Dermis blood vessel endothelial cell (primary cell): ENCODE results near the gene CTIF. TPM values are rescaled to one million over a fixed set of nuclear protein-coding genes. Genes with fewer than 3 reads are reported as not detected.
A peak's percentile ranks its signal among the peaks of the same experiment; 100 is the strongest.
"Not testable (repeated sequence)": the region's sequence is repeated elsewhere in the genome, so short reads cannot be mapped to it uniquely, and the experiment has no call there.

ENCODE experiments used
- DNase-seq: peaks from one replicate; pipeline ENCODE4 v3.0.0; 2010
- total RNA-seq: library from RNA; depleted of rRNA; stranded (reverse); fragments of >200 nt; gene quantifications from 2 replicates; pipeline ENCODE4 v1.2.3, GENCODE V29; 2014

CTIF gene
- total RNA-seq, 1 donor from 2014 or later: 18.0 TPM

GRCh38 chr18:48711651-48712486, 173.0 kb downstream of the CTIF start:
- peak; percentile 63 for DNase-seq

- peak; percentile 74 for DNase-seq
Measured at GRCh38 chr18:48713309-48713708, 174.5 kb downstream of the CTIF start.

DNA sequence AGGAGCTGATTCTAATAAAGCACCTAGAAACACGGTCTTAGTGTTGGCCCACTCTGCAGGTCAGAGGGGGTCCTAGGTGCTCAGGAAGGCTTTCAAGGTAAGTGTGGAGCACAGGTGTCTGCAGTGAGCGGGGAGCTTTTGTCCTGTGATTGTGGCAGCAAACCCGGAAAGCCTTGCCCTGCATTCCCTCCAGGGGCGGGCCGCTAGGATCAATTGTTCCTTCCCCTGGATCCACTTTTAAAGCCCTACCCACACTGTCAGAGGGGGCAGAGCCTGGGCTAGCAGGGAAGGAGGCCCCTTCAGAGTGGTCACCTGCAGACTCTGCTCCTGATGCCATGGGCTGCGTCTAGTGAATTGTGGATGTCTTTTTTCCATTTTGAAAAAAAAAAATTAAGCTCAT, 176.0 kb downstream of the CTIF start:
- DNase-seq: no peak

- no peak for DNase-seq
Measured at GRCh38 chr18:48715711-48716361, 177.0 kb downstream of the CTIF start.

GRCh38 chr18:48717227-48717626, 178.4 kb downstream of the CTIF start:
- DNase-seq: not testable (repeated sequence)

DNA sequence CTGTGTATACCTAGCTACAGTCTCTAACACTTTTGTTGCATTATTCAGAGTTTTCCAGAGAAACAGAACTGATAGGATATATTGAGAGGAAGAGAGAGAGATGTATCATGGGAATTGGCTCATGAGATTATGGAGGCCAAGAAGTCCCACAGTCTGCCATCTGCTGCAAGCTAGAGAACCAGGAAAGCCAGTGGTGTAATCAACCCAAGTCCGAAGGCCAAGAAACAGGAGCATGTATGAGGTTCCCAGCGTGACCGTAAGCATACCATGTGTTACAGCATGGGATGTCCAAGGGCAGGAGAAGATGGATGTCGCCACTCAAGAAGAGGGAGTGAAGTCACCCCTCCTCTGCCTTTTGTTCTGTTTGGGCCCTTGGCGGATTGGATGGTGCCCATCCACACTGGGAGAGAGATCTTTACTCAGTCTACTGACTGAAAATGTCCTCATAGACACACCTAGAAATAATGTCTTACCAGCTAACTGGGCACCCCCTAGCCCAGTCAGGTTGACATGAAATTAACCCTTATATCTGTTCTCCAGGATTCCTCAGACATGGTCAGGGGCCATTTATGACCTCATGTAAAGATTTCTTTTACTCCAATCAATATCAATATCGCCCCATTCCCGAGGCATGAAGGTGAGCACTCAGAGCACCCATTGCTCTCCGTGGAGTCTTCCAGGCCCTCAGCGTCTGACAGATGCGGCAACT, 179.6 kb downstream of the CTIF start:
- DNase-seq: no peak

DNA sequence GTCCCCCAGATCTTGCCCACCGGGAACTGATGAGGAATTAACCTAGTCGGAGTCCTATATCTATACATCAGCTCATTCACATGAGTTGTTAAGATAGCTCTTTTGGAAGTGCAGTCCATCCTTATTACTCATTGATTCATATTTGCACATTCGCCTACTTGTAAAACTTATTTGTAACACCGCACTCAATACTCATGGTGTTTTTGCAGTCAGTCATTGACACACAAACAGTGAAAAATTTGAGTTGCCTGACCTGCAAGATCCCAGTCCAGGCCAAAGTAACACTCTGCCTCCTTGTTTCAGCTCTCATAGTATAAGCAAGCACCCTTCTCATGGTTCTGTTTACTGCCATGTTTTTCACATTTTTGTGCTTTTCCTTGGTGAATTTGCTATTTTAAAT, 180.6 kb downstream of the CTIF start:
- DNase-seq: no peak

DNA sequence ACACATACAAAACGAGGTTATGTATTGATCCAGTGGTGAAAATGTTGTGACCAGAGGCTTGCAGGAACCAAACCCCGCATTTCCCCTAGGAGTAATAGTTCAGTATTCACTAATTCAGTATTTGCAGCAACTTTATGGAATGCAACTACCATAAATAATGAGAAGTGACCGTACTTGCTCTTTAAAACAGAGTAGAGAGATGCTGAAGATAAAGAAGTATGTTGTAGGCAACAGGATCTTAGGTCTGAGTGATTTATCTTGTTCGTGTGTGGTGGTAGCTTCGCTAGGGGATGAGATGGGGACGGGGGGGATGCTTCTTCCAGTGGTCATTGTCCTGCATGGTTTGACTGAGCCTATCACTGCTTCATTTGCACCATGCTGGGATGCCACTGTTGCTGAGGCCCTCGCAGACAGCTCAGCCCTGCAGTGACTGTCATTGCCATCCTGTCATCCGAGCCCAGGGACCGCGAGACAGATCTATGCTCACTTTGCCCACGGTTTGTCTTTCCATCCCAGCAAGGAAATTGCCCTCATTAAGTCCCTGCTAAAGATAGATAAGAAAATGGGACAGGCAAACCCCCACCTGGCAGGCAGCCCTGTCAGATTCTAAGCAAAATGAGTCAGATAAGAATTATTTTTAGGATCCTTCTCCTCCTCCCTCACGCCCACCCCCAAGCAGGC, 181.3 kb downstream of the CTIF start:
- peak; percentile 20 for DNase-seq

DNA sequence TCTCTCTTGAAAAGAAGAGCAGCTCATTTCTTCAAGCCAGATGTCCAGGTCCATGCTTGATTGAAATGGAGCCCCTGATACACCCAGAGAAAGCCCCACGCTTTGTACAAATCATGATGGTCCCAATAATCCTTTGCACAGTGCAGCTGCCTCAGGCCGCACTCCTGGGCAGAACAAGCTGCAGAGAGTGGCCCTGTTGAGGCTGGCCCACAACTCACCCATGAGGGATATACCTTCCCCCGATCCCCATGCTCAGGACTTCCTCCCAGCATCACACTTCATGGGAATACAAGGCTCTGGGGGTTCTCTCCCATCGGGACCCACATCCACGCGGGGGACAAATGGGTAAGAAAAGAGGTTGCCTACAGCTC, 181.8 kb downstream of the CTIF start:
- DNase-seq: no peak

- DNase-seq: no peak
Measured at GRCh38 chr18:48721312-48721711, 182.5 kb downstream of the CTIF start.

DNA sequence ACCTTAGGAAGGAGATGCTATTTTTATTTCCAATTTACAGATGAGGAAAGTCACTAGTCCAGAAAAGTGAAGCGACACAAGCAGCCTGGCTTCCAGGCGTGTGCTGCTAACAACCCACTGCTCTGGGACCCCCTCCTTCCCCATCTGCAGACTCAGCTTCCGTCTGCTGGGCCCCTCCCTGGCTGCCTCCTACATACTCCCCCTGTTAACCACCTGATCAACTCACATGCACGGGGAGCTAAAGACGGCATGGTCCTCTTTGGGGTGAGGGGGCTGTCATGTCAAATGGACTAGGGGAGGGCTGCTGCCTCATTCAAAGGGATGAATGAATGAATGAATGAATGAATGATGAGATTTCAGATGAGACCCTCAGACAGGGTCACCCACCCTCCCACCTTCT, 184.2 kb downstream of the CTIF start:
- no peak for DNase-seq

- no peak for DNase-seq
Measured at GRCh38 chr18:48723837-48724236, 185.0 kb downstream of the CTIF start.

GRCh38 chr18:48724442-48724841, 185.6 kb downstream of the CTIF start:
- DNase-seq: no peak

DNA sequence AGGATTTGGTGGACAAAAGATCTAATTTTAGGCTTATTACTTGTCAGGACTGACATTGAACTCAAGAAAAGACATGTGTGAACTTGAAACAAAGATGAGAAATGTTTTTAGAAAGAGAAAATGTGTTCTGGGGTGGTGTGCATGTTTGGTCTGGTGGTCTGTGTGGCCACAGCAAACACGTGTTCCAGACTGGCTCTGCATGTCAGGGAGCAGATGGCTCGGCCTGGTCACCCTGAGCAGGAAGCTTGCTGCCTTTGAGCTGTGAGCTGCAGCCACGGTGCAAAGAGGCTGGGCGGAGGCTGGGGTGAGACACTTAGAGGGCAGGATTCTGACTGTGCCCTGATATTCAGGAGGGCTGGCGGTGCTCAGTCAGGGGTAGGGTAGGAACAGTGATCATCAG, 186.1 kb downstream of the CTIF start:
- DNase-seq: no peak

DNA sequence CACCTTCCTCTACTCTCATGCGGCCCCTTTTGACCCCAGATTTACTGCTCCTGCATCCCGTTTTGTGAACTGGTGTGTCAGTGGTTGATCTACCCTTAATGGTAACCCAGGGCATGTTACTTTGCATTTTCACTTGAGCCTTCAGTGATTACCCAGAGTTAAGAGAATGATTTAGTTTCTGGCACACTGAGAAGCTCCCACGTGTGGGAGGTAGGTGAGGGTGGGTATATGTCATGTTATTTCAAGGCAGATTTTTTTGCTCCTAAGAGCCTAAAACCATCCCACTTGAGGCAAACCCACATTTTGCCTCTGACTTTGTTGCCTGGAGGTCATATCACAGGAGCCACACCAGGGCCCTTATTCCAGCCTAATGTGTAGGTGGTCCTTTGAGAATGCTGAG, 186.7 kb downstream of the CTIF start:
- no peak for DNase-seq

- DNase-seq: no peak
Measured at GRCh38 chr18:48727681-48728080, 188.8 kb downstream of the CTIF start.

- DNase-seq: peak; percentile 51
Measured at GRCh38 chr18:48728204-48728833, 189.5 kb downstream of the CTIF start.

DNA sequence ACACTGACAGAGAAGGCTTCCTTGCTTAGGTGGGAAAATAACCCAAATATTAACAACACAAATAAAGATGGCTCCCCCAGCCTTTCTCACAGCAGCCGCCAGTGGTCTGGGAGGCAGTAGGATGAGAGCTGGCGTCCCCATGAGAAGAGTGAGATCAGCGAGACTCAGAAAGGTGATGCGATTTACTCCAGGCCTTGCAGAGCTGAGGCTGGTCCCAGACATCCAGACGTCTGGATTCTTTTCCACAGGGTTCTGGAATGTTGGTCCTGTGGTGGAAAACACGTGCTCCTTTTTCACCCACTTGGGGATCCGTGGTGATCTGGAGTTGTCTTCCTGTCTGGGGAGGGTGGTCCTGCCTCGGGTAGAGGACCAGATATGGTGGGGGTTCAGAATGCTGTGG, 190.6 kb downstream of the CTIF start:
- DNase-seq: no peak

DNA sequence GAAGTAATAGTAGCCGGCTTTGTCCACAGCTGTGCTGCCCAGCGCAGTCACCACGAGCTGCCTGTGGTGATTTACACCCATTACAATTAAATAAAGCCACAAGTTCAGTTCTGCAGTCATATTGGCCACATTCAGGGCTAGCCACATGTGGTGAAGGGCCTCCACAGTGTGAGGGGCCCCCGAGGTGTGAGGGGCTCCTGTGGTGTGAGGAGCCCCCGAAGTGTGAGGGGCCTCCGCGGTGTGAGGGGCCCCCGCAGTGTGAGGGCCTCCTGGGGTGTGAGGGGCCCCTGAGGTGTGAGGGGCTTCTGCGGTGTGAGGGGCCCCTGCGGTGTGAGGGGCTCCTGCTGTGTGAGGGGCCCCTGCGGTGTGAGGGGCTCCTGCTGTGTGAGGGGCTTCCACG, 191.2 kb downstream of the CTIF start:
- DNase-seq: no peak

GRCh38 chr18:48732767-48733424, 194.1 kb downstream of the CTIF start:
- no peak for DNase-seq

DNA sequence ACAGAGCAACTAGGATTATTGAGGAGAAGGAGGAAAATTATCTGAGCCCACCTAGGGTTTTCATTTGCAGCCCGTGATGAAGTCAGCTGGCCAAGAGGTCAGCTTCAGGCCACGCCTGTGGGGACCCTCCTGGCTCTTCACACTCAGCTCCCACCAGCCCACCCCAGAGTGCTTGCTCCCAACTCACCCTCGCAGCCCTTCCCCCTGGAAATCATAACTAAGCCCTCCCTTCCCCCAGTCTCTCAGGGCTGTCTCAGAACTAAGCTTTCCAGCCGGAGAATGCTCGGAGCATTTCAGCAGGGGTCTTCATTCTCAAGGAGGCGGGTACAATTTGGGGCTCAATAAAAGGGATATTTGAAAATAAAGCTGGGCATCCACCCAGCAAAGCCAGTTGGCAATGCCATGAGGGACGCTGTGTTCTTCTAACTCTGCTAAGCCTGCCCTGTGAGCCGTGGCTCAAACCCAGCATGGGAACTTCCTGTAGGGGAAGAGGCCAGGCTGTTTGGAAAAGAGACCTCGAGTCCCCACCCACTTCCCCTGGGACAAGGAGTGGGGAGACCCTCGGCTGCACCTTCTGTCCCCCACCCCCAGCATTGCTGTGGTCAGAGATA, 194.9 kb downstream of the CTIF start:
- no peak for DNase-seq

DNA sequence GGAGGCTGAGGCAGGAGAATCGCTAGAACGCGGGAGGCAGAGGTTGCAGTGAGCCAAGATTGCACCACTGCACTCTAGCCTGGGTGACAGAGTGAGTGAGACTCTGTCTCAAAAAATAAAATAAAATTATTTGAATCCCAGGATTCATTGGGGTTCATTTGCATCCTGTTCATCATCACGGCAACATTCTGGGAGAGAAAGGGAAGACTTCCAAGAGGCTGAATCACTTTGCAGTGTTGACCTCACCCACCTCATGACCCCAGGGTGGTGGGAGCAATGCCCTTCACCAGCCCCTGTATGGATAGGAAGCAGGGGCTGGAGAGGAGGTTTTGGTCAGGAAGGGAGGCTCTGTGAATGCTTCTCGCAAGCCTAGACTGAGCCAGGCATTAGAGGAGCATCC, 195.6 kb downstream of the CTIF start:
- DNase-seq: no peak
